ENCODE measurements around the gene BMX. TPM values are rescaled to one million over a fixed set of nuclear protein-coding genes. Genes with fewer than 3 reads are reported as not detected.

BMX gene
- total and polyA plus RNA-seq, 9 of the 15 experiments (the other 6 are each of a cell fraction or from before 2014, with no cell fraction given): 0.45 to 4.2 (median 1.8) TPM

DNA sequence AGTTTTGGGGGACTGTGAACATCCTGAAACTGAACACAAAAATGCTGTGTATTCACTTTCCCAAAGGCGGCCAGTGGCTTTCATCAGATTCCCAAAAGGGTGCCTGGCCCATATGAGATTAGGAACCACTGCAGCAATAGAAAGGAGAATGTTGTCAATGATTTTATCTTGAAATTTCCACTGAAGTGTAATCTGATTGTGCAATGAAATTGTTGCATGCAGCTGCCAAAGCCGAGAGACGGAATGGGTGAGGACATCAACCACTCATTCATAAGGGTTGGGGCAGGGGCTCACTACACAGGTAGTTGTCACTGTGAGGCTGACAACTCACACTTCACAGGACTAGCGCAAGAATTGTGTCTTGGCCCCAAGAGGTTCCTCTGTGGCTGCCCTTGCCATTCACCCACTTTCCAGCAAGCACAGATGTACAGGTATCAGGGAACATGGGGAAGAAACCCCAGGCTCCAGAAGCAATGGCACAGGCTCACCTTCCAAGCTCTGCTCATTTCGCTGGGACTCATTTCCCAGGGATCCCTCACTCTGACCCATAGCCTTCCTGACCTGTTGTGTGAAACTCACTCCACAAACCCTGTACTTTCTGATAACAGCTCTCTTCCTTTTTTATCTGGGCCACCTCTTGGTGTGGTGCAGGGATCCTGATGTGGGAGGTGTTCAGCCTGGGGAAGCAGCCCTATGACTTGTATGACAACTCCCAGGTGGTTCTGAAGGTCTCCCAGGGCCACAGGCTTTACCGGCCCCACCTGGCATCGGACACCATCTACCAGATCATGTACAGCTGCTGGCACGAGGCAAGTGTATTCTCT is 48.8 kb downstream of the BMX start (continued):
- TF ChIP-seq RERE (CRISPR knock-in tag; IDR thresholded peaks at IDR 0.05; ENCODE audit: borderline replicate concordance) (no peak), TAF7 (tag; IDR thresholded peaks at IDR 0.05) (no peak), TAL1 (IDR thresholded peaks at IDR 0.05) (peak; percentile 81), ZKSCAN1 (IDR thresholded peaks at IDR 0.05; ENCODE audit: low read depth, low read length) (0 out of 2 replicates have a peak, but pooled peaks have one; percentile 30), CBX5 (IDR thresholded peaks at IDR 0.05; ENCODE audit: borderline replicate concordance, low read depth) (no peak), ELF4 (CRISPR knock-in tag; IDR thresholded peaks at IDR 0.05) (no peak), TCFL5 (CRISPR knock-in tag; conservative IDR thresholded peaks at IDR 0.05) (no peak), LARP7 (IDR thresholded peaks at IDR 0.05) (no peak), ZNF324 (CRISPR knock-in tag; IDR thresholded peaks at IDR 0.05) (no peak), ZNF780A (CRISPR knock-in tag; IDR thresholded peaks at IDR 0.05) (no peak), HEY1 (CRISPR knock-in tag; IDR thresholded peaks at IDR 0.05; ENCODE audit: borderline replicate concordance) (no peak), CREM (IDR thresholded peaks at IDR 0.05; ENCODE audit: low read depth) (0 out of 2 replicates have a peak, but pooled peaks have one; percentile 5), TEAD4 (IDR thresholded peaks at IDR 0.05; ENCODE audit: low read length) (peak; percentile 86), TEAD4 (CRISPR knock-in tag; IDR thresholded peaks at IDR 0.05; ENCODE audit: borderline replicate concordance) (no peak), RBM22 (IDR thresholded peaks at IDR 0.05; ENCODE audit: low read depth, low read length, poor library complexity, severe bottlenecking) (no peak), ZNF24 (IDR thresholded peaks at IDR 0.05) (no peak), C11orf30 (IDR thresholded peaks at IDR 0.05; ENCODE audit: low read depth) (peak; percentile 46; the same call in 1 of the 2 replicates), NFE2L1 (tag; IDR thresholded peaks at IDR 0.05; ENCODE audit: borderline replicate concordance, low read depth) (no peak), RBM14 (IDR thresholded peaks at IDR 0.05; ENCODE audit: borderline replicate concordance, insufficient read depth, low read depth, low read length) (no peak), ESRRA (IDR thresholded peaks at IDR 0.05; ENCODE audit: borderline replicate concordance, low read depth) (no peak), ZC3H11A (IDR thresholded peaks at IDR 0.05; ENCODE audit: low read depth, low read length) (no peak), CCNT2 (IDR thresholded peaks at IDR 0.05; ENCODE audit: borderline replicate concordance, extremely low read depth, insufficient read length, low read depth, low read length) (peak; percentile 68)
- TF ChIP-seq, protein P1, sequence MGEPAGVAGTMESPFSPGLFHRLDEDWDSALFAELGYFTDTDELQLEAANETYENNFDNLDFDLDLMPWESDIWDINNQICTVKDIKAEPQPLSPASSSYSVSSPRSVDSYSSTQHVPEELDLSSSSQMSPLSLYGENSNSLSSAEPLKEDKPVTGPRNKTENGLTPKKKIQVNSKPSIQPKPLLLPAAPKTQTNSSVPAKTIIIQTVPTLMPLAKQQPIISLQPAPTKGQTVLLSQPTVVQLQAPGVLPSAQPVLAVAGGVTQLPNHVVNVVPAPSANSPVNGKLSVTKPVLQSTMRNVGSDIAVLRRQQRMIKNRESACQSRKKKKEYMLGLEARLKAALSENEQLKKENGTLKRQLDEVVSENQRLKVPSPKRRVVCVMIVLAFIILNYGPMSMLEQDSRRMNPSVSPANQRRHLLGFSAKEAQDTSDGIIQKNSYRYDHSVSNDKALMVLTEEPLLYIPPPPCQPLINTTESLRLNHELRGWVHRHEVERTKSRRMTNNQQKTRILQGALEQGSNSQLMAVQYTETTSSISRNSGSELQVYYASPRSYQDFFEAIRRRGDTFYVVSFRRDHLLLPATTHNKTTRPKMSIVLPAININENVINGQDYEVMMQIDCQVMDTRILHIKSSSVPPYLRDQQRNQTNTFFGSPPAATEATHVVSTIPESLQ (CRISPR knock-in tag; IDR thresholded peaks at IDR 0.05): no peak
